OCI-LY7 (cell line): ENCODE measurements around the gene PCDH9. TPM values are rescaled to one million over a fixed set of nuclear protein-coding genes. Genes with fewer than 3 reads are reported as not detected.

Source experiments
- BruUV-seq: library from RNA; stranded (reverse); fragments of 400-500 nt; replicated peaks from 2 replicates; lab custom pipeline; 2021; lab: Mats Ljungman, UMichigan
- CTCF ChIA-PET: fragments of 300-600 bp; sonication (Branson Sonifier 250); formaldehyde crosslinking; loops from one replicate; lab custom pipeline; 2022; ENCODE audit warnings: antibody characterized with exemption; ENCODE audit not compliant: unreplicated experiment; lab: Charles Lee
- POLR2A ChIA-PET: fragments of 300-600 bp; sonication (Branson Sonifier 250); formaldehyde crosslinking; loops from one replicate; lab custom pipeline; 2022; ENCODE audit warnings: antibody characterized with exemption; lab: Charles Lee
- DNase-seq: peaks from one replicate; pipeline ENCODE4 v3.0.0-alpha.2; 2015; ENCODE audit warnings: low spot score
- H2AFZ ChIP-seq: fragments of 200-600 bp; sonication (generic), shearing (Covaris generic); 2 replicates; pipeline ENCODE4 v1.6.1; 2014; ENCODE audit warnings: mild to moderate bottlenecking, antibody characterized with exemption, low read length, moderate library complexity
- H3K27ac ChIP-seq: fragments of 200-600 bp; sonication (generic); 2 replicates; pipeline ENCODE4 v1.5.1; 2014; ENCODE audit warnings: mixed run types, low read depth, mild to moderate bottlenecking, moderate library complexity, low read length, inconsistent platforms; ENCODE audit not compliant: poor library complexity, severe bottlenecking
- H3K36me3 ChIP-seq: fragments of 200-600 bp; sonication (generic); 2 replicates; pipeline ENCODE4 v1.6.1; 2014; ENCODE audit warnings: mild to moderate bottlenecking, antibody characterized with exemption, low read length, moderate library complexity, mixed read lengths; ENCODE audit not compliant: insufficient read depth
- H3K4me1 ChIP-seq: fragments of 200-600 bp; sonication (generic); 2 replicates; pipeline ENCODE4 v1.5.1; 2014; ENCODE audit warnings: mild to moderate bottlenecking, low read length; ENCODE audit not compliant: insufficient read depth, poor library complexity, severe bottlenecking
- H3K4me2 ChIP-seq: fragments of 200-600 bp; sonication (generic); 2 replicates; pipeline ENCODE4 v1.6.1; 2014; ENCODE audit warnings: mild to moderate bottlenecking, low read length
- H3K4me3 ChIP-seq: fragments of 200-600 bp; sonication (generic); 2 replicates; pipeline ENCODE4 v1.5.1; 2014; ENCODE audit warnings: mild to moderate bottlenecking, low read depth, low read length; ENCODE audit not compliant: poor library complexity, severe bottlenecking
- H3K79me2 ChIP-seq: fragments of 200-600 bp; sonication (generic); 2 replicates; pipeline ENCODE4 v1.6.1; 2016; ENCODE audit warnings: low read depth, mild to moderate bottlenecking, low read length, moderate library complexity, mixed read lengths; ENCODE audit not compliant: insufficient read depth
- H3K9me2 ChIP-seq: fragments of 200-600 bp; sonication (generic); 2 replicates; pipeline ENCODE4 v1.6.1; 2016; ENCODE audit warnings: mild to moderate bottlenecking, low read length, mixed read lengths; ENCODE audit not compliant: insufficient read depth
- H3K9me3 ChIP-seq: fragments of 200-600 bp; sonication (generic); 2 replicates; pipeline ENCODE4 v1.6.1; 2014; ENCODE audit warnings: mild to moderate bottlenecking, mixed run types, low read length, mixed read lengths
- H4K20me1 ChIP-seq: fragments of 200-600 bp; sonication (generic); 2 replicates; pipeline ENCODE4 v1.6.1; 2014; ENCODE audit warnings: mild to moderate bottlenecking, antibody characterized with exemption, low read length, moderate library complexity, mixed read lengths; ENCODE audit not compliant: insufficient read depth
- CTCF ChIP-seq: fragments of 200-600 bp; sonication (generic); conservative IDR thresholded peaks from 2 replicates; pipeline ENCODE4 v1.5.1; 2014; ENCODE audit warnings: mild to moderate bottlenecking, antibody characterized with exemption, low read length, moderate library complexity, mixed read lengths
- EZH2phosphoT487 ChIP-seq: fragments of 200-600 bp; sonication (generic); IDR thresholded peaks from 2 replicates; pipeline ENCODE4 v1.6.1; 2018; ENCODE audit warnings: low read depth, borderline replicate concordance, mild to moderate bottlenecking, mixed run types, antibody characterized with exemption, low read length, moderate library complexity, mixed read lengths
- intact Hi-C: fragments of 100-400 bp; cut with micrococcal nuclease; formaldehyde crosslinking; loops from one replicate; pipeline ENCODE4 v1.10.0; 2022; ENCODE audit not compliant: unreplicated experiment
- total RNA-seq, 2 experiments: library from RNA; depleted of rRNA in 1 of 2; stranded (reverse); fragments of >200 nt in 1 of 2; shearing (Covaris generic) in 1 of 2; gene quantifications; 2 replicates each; pipeline ENCODE4 v1.2.3, GENCODE V29; 2014 to 2022

PCDH9 gene
- total RNA-seq, 2 experiments from 2014 or later, result 20.1 to 26.0 TPM

GRCh38 chr13:66427458-66427861 is 802.7 kb downstream of the PCDH9 start:
- H3K9me3 ChIP-seq, result no peaks in the 10 kb centered on the region
- H3K27ac ChIP-seq, result no peak overlapping the region
- intact Hi-C loops, result no loop called here
- H3K4me2 ChIP-seq, result no peak overlapping the region
- H3K4me3 ChIP-seq, result no peak overlapping the region
- TF ChIP-seq EZH2phosphoT487, result no peak
- POLR2A ChIA-PET, result interaction anchor here (0.7 kb wide), 1 partner anchor 11 kb away, joined by 3 read pairs; no protein-coding TSS in a partner anchor
- H2AFZ ChIP-seq, result no peak overlapping the region
- DNase-seq, result no peak
- no peaks in the 10 kb centered on the region for H3K36me3 ChIP-seq
- no peaks in the 10 kb centered on the region for H3K4me1 ChIP-seq
- no peaks in the 10 kb centered on the region for H3K79me2 ChIP-seq
- H3K9me2 ChIP-seq, result no peaks in the 10 kb centered on the region
- CTCF ChIA-PET, result no interaction called here
- BruUV-seq, result no TSS peak
- no peaks in the 10 kb centered on the region for H4K20me1 ChIP-seq

DNA sequence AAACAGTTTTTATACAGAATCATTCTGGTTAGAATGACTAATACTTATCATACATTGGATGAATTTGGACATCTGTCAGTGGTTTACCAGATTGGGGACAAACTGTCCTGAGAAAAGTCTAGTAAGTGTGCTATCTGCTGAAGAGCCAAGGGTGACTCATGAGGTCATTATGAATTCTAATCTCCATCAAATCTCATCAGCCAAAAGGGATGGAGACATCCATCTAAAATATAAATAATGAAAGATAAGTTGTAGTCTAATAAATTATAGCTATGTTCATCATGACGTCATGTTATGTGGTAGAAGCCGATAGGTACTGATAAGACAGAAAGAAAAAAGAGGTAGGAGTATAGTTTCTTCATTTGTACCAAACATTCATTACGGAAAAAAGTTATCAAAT is 804.4 kb downstream of the PCDH9 start:
- no peaks in the 10 kb centered on the region for H3K79me2 ChIP-seq
- no TSS peak for BruUV-seq
- CTCF ChIA-PET, result no interaction called here
- no peak for TF ChIP-seq EZH2phosphoT487
- TF ChIP-seq CTCF, result no peak
- no peak for DNase-seq
- no peaks in the 10 kb centered on the region for H4K20me1 ChIP-seq
- no peaks in the 10 kb centered on the region for H3K9me2 ChIP-seq
- POLR2A ChIA-PET, result interaction anchor here (0.7 kb wide), 1 partner anchor 161 kb away, joined by 4 read pairs; no protein-coding TSS in a partner anchor
- no peak overlapping the region for H3K4me3 ChIP-seq
- no peak overlapping the region for H3K4me2 ChIP-seq
- no peaks in the 10 kb centered on the region for H3K4me1 ChIP-seq
- H3K9me3 ChIP-seq, result no peaks in the 10 kb centered on the region
- no peak overlapping the region for H3K27ac ChIP-seq
- H3K36me3 ChIP-seq, result no peaks in the 10 kb centered on the region
- no peak overlapping the region for H2AFZ ChIP-seq
- intact Hi-C loops, result no loop called here

DNA sequence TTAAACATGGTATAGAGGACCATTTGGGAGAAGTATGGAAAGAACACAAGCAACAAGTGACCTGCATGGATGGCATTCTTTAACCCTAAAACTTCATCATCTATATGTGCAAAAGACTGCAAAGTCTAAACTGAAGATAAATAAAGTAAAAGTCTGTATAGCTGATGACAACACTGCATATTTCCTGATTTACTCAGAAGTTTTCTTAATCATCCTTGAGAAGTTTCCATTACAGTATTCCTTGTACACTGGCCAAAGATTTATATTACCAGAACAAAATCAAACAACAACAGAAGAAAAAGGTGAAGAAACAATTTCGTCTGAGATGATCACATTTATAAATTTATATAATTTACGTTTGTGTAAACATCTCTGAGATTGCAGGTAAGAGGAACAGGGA is 805.7 kb downstream of the PCDH9 start:
- Histone ChIP-seq H4K20me1 (no peaks in the 10 kb centered on the region), H3K36me3 (no peaks in the 10 kb centered on the region), H2AFZ (no peak overlapping the region), H3K9me3 (0 out of 2 replicates have a peak, but pooled peaks cover 3% of the 10 kb centered on the region), H3K9me2 (no peaks in the 10 kb centered on the region), H3K27ac (no peak overlapping the region), H3K4me3 (no peak overlapping the region), H3K79me2 (no peaks in the 10 kb centered on the region), H3K4me1 (no peaks in the 10 kb centered on the region), H3K4me2 (no peak overlapping the region)
- ChIA-PET CTCF (no interaction called here), POLR2A (interaction anchor here (0.6 to 1.4 kb wide), 3 partner anchors 13 to 904 kb away, joined by 3 read pairs; no protein-coding TSS in a partner anchor)
- TF ChIP-seq EZH2phosphoT487 (no peak), CTCF (no peak)
- no peak for DNase-seq
- BruUV-seq, result no TSS peak
- intact Hi-C loops, result no loop called here
